GM12872 (cell line): ENCODE results near the gene SRD5A1.

Experiments used
- CTCF ChIP-seq: IDR thresholded peaks from 3 replicates; pipeline ENCODE4 v1.5.1; 2011; ENCODE audit warnings: low read depth, mild to moderate bottlenecking, low read length, moderate library complexity; ENCODE audit not compliant: insufficient read depth

Gene SRD5A1

GRCh38 chr5:6604946-6605345, 28.3 kb upstream of the SRD5A1 start:
- no peak for TF ChIP-seq CTCF

- TF ChIP-seq CTCF: no peak
These were observed 26.2 kb upstream of the SRD5A1 start for GRCh38 chr5:6606884-6607558.

- no peak for TF ChIP-seq CTCF
These were observed 25.7 kb upstream of the SRD5A1 start for GRCh38 chr5:6607559-6607936.

GRCh38 chr5:6608016-6608415, 25.2 kb upstream of the SRD5A1 start:
- TF ChIP-seq CTCF: no peak

- no peak for TF ChIP-seq CTCF
These were observed 21.6 kb upstream of the SRD5A1 start for GRCh38 chr5:6611334-6612256.

- TF ChIP-seq CTCF: no peak
These were observed 18.0 kb upstream of the SRD5A1 start for GRCh38 chr5:6615034-6615815.

GRCh38 chr5:6616632-6617031, 16.6 kb upstream of the SRD5A1 start:
- no peak for TF ChIP-seq CTCF
